Stimulated activated CD8-positive, alpha-beta memory T cell treated with anti-CD3 and anti-CD28 coated beads, Interleukin-2, amount 100 ng/mL, for 1 hour (primary cell): ENCODE data around the gene SAA4.
"Not testable (repeated sequence)": the region's sequence is repeated elsewhere in the genome, so short reads cannot be mapped to it uniquely, and the experiment has no call there.

Experiments used
- DNase-seq, 2 donors: peaks; one replicate each; pipeline ENCODE4 v3.0.0-alpha.2; 2020; ENCODE audit warnings: low read depth in 2 of 2

The SAA4 gene

DNA sequence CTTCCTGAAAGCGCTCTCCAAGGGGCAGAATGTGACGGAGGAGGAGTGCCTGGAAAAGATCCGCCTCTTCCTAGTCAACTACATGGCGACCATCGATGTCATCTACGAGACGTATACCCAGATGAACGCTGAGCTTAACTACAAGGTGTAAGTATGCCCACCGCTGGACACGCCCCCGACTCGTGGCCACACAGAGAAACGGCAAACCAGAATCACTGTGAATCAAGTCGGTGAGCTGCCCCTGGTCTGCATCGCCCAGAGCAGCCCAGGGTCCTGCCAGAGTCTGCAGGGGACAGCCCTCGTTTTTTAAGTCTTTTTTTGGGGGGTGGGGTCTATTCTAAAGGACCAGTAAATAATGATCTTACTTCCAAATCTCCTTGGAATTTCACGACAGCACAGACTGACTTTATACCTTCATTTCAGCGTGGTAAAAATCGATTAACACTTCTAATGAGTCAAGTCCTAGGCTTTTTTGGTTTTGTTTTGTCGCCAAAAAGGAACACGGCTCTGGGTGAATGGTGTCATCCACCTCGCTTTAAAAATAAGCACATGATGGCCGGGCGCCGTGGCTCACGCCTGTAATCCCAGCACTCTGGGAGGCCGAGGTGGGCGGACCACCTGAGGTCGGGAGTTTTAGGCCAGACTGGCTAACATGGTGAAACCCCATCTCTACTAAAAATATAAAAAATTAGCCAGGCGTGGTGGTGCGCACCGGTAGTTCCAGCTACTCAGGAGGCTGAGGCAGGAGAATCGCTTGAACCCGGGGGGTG, 46.9 kb downstream of the SAA4 start:
- not testable (repeated sequence) for DNase-seq

- no peak for DNase-seq
These were observed 47.8 kb downstream of the SAA4 start for GRCh38 chr11:18188796-18189195.
